ENCODE data around the gene PHACTR2.
"Not testable (repeated sequence)": the region's sequence is repeated elsewhere in the genome, so short reads cannot be mapped to it uniquely, and the experiment has no call there.

PHACTR2 gene

DNA sequence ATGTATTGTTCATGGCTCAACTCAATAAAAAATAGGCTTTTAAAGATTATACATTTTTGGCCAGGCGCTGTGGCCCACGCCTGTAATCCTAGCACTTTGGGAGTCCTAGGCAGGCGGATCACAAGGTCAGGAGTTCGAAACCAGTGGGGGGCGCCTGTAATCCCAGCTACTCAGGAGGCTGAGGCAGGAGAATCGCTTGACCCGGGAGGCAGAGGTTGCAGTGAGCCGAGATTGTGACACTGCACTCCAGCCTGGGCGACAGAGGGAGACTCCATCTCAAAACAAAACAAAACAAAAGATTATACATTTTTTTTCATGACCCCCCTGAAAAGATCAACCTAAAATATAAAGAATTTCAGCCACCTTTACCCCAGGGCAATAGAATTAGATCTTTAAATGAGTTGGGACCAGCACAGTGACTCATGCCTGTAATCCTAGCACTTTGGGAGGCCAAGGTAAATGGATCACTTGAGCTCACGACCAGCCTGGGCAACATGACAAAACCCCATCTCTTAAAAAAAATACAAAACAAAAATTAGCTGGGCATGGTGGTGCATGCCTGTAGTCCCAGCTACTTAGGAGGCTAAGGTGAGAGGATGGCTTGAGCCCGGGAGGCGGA, 60.4 kb downstream of the PHACTR2 start:
- in situ Hi-C loops (cut with MboI; ENCODE audit: low sequenced_read_pairs), result not testable (repeated sequence)

DNA sequence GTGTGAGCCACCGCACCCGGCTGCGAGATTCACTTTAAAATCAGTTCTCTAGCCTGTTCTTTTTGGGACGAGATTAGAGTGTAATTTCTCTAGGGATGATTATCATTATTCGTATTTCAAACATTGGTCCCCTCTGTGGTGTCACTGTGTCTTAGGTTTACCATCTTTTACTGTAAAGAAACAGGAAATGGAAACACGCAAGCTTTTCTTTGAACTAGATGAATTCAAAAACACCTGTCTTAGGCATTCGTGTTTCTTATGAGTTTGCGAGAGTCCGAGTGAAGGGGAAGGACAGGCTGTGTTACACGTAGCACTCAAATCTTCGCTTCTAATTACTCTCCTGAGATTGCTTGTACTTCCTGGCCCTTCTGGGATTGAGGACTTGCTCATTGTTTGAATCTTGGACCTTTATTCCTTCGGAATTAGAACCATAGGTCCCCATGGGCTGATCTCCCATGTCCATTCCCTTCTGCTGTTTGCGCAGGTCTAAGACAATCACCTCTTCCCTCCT, 61.6 kb downstream of the PHACTR2 start:
- in situ Hi-C loops (cut with MboI; ENCODE audit: low sequenced_read_pairs), result no loop called here

DNA sequence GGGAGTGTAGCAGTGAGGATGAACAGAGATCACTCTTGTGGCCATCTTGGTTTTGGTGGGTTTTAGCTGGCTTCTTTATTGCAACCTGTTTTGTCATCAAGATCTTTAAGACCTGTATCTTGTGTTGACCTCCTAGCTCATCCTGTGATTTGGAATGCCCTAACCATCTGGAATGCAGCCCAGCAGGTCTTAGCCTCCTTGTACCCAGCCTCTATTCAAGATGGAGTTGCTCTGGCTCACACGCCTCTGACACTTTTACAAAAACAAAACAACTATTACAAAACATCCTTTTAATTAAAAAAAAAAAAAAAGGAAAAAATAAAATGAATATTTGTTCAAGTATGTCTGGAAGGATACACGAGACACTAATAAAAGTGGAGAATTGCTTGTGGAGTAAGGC, 62.4 kb downstream of the PHACTR2 start:
- in situ Hi-C loops (cut with MboI; ENCODE audit: low sequenced_read_pairs), result no loop called here

DNA sequence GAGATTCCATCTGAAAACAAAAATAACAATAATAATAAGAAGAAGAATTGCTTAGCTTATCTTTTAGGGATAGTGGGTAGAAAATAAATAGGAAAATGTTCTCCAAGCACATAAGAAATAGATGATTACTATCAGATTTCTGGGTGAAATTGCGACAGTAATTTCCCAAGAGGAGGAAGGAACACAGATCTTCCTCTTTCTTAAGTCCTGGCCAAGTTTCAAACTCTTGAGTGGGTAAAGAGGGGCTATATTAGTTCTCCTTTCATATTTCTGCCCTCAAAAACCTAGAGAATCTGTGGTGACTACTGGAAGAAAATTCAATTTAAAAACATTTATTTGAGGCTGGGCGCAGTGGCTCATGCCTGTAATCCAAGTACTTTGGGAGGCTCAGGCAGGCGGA, 63.7 kb downstream of the PHACTR2 start:
- in situ Hi-C loops (cut with MboI; ENCODE audit: low sequenced_read_pairs), result no loop called here

DNA sequence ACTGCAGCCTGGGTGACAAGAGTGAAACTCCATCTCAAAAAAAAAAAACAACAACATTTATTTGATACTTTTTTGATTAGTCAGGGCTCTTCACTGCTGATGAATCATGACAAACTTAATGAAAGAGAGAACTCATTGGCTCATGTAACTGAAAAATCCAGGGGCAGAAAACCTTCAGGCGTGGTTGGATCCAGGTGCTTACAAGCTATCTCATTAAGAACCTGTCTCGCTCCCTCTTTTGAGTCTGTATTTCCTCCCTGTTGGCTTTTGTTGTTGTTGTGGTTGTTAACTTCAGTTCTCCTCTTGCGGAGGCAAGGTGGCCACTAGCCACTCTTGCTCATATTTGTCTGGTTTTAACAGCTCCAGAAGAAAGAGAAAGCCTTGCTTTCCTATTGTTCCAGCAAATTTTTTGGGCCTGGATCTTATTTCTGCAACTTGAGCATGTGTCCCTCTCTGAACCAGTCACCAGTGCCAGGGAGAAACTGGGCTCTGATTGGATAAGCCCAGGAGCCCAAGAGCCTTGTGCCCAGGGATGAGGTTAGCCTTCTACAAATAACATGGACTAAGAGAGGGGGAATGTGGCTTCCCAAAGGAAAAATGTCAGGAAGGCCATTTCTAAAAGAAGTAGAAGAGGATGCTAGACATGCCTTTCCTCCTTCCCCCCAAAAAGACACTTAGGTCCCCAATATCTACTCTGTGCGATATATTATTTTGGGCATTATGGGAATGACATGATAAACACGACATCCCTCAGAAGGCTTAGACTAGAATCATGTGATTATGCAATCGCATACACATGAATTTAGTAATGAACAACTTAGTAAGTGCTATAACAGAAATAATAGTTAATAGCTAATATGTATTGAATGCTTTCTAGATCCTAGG, 64.5 kb downstream of the PHACTR2 start:
- in situ Hi-C loops (cut with MboI; ENCODE audit: low sequenced_read_pairs), result no loop called here

DNA sequence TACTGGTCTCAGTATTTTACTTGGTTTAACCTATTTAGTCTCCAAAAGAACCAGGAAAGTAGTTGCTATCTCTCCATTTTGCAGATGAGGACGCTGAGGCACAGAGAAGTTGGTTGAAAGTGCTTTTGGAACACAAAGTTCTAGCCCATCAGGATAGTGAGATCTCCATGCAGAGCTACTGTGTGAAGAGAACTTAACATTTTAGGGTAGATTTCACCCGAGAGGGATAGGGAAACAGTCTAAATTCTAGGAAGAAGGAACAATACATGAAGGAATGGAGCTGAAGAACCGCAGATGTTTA, 65.1 kb downstream of the PHACTR2 start:
- in situ Hi-C loops (cut with MboI; ENCODE audit: low sequenced_read_pairs), result no loop called here

DNA sequence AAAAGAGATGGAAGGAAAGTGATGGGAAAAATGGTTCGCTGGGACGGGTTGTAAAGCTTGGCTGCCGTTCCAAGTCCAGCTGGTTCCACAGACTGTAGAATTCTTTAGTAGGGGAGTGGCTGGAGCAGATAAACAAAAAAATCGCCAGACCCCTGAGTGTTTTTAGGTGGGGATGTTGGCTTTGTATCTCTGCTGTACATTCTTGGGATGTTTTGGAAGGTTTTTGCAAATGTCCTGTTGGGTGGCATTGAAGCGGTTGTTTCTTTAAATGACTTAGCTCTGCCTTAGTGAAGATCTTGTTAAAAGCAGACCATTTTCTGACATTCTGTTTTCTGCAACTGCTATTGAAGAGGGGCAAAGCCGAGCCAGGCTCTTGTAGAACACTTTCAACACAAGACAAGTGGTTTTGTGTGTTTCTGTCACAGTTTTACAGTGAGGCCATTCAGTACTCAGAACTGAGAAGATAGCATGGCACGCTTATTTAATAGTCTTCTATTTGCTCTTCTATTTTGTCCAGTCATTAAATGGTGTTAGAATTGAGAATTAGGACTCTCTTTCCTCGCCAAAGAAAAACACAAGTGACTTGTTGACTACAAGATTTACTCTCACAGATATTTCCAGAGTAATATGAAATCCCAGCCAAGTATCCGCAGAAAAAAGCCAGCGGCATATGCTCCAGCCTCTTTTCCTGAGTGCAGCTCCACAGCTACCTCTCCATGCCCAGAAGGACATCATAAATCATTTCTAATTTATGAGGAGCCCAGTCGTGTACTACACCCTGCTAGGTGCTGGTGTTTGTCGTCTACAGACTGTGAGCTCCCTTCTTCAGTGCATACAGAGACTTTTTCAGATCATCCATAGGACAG, 65.8 kb downstream of the PHACTR2 start:
- in situ Hi-C loops (cut with MboI; ENCODE audit: low sequenced_read_pairs), result no loop called here

DNA sequence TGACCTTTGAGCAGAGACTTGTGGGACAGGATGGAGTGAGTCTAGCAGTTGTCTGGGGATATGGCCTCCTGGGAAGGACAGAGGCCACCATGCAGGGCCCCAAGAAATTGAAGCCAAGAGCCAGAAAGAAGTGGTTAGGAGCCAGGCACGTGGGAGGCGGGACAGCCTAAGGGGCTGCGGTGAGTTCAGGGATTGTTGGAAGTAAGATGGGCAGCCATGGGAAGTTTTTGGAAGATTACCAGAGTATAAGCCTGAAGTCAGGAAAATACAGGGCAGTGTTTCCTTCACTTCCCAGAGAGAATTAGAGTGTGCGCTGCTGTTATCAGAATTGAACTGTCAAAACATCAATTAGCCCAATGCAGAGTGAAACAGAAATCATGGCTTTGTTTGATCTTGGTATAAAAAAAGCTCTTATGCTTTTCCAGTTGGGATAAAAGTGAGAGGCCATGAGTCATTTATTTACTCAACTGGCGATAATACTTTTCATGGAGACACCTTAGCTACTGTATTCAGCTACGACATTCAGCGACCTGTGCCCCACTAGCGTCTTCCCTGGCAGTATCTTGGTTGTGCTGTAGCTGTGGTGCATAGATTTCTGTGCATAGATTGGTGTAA, 66.9 kb downstream of the PHACTR2 start:
- in situ Hi-C loops (cut with MboI; ENCODE audit: low sequenced_read_pairs), result no loop called here

DNA sequence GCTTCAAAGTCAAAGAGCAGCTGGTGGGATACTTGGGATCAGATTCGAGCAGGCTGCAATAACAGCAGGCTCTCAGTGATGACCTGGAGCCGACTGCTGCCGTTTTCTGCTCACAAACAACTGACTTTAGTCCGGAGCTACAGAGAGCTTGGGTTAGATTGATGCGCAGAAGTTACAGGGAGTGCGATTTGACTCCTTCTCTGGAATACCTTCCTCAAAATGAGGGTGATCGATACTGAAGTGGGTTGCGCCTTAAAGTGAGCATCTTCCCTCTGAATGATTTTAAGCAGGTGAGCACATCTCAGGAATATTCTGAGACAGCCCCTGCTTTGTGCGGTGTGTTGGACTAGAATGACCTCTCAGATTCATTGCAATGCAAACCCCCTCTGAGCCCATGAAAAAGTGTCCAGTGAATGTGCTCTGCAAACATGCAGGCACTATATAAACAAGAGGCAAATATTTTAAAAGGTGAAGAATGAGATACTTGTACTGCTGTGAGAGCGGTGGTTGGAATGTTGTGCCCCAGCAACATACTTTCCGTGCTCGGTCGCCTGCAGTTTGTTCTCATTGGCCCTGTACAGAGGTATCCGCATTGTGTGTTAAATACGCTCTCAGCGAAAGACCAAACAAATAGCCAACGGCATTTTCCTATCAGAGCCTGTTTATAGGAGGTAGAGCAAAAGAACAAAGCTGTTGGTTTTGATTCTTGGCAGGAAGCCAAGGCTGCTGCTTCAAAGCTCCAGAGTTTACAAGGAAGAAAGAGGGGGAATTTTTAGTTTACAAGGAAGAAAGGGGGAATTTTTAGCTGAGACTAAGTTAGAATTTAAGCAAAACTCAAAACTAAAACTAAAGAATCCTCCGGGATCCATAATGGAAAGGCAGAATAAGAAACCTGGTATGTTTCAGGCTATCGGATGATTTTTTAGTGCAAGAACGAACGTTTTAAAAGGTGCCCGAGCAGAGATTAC, 67.7 kb downstream of the PHACTR2 start:
- in situ Hi-C loops (cut with MboI; ENCODE audit: low sequenced_read_pairs), result no loop called here

DNA sequence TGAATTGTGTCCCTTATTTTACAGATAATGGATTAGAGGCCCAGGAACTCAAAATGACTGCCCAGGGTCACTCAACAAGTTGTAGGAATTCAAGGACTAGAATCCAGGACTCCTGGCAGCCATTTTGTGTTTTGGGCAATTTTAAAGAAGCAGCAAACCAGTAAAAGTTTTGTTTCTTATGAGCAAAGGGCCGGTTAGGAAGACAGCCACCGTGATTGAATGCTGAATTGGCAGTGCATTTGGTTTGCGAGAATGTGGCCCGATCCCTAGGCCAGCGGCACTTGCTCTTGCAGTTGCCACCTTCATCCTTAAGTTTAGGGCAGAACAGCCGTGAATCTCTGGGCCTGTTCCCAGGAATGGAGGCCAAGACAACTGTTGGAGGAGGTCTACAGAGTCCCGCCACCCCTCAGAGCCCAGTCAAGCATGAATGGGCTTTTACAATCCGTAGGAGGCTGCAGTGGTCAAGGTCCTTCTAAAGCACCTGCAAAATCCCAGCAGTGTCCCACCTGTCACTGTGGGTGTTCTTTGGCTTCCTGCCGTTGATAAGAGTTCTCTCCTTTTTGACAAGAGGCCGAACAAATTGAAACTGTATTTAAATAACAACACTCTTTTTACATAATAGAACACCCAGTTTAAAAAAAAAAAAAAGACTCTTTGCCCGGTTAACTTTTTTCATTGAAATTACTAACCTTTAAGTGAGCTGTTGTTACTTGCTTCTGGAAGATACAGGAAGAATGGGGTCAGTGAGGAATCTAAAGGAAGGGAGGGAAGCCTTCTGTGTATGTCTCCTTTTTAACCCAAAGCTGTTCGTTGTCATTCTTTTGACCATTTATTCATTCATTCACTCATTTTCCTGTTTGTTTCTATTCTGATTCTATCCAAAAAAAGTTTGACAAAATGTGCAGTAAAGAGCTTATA, 68.7 kb downstream of the PHACTR2 start:
- in situ Hi-C loops (cut with MboI; ENCODE audit: low sequenced_read_pairs), result no loop called here

DNA sequence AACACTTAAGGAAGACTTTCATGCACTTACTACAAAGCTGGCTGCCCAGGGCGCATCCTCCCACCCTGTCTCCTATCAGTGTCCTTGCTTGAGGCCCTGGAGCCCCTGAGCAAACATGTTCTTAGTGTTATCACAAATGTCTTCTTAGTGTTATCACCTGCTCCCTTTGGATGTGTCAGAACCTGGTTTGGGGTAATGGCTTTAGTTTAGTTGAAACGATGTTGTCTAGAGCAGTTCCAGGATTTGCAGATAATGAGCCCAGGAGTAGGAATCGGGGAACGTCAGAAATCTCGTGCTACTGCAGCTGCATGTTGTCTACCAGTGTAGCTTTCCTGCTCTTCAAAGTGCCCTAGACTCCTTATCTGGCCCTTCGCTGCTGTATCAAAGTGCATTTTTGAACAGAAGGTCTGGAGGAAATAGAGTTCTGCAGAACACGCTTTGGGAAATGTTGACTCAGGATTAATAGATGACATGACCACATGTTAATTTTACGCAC, 69.6 kb downstream of the PHACTR2 start:
- in situ Hi-C loops (cut with MboI; ENCODE audit: low sequenced_read_pairs), result no loop called here

DNA sequence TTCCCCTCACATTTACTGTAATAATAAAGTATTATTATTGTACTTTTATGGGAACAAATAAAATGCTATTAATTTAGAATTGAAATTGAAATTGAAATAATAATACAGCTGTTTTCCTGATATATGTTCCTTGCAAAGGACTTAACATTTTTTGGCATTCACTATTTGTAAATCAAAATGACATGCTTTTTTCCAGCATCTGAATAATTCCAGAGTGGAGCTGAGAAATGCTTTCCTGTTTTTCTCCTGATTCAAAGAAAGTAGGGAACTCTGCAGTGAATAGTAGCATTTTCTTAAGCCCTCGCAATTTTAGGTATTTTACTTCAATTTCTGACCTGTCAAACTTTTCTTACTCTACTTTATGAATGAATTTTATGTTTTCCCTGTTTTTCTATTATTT, 72.1 kb downstream of the PHACTR2 start:
- in situ Hi-C loops (cut with MboI; ENCODE audit: low sequenced_read_pairs), result no loop called here

DNA sequence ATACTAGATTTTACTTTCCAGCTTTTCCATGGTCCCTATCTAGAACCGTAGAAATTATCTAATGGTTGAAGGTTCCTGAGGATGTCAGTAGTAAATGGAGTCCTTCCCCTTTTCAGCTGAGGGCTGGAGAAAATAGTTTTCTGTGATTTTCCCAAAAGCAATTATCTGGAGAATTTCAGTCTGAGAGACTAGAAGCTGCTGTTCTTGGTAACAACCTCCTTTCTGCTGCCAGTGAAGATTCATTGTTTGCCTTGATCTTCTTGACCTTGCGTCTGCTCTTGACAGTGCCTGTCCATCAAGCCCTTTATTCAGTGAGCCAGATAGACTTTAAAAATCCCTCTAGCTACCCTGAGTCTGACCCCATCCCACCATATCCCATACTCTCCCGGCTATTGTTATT, 73.1 kb downstream of the PHACTR2 start:
- in situ Hi-C loops (cut with MboI; ENCODE audit: low sequenced_read_pairs), result no loop called here

DNA sequence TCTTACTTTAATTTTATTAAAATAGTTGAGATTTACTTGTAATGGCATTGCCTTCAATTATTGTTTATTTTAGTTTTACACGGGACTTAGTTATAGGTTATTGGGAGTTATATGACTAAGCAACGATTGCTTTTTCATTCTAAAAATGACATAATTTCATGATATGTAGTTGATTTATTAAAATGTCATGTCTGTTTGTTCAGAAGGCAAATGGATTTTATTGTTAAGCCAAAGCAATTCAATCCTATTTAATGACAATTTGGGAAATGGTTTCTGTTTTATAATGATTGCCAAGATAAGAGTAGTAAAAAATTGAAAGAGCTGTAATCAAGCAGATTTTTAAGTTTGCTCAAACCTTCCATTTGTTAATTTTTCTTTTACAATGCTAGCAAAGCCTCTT, 74.7 kb downstream of the PHACTR2 start:
- in situ Hi-C loops (cut with MboI; ENCODE audit: low sequenced_read_pairs), result no loop called here

DNA sequence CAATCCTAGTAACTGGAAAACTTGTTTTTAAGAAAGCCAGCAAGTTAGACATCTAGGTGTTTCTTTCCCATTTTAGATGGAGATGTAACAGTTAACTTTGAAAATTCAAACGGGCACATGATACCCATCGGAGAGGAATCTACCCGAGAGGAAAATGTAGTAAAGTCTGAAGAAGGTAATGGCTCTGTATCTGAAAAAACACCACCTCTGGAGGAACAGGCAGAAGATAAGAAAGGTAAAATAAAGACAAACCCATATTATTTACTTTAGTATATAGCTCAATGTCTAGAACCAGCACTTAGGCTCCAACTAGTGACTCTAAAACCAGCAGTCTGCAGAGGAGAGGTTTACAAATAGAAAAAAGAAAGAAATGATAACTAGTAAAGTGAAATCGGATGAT, 75.9 kb downstream of the PHACTR2 start:
- in situ Hi-C loops (cut with MboI; ENCODE audit: low sequenced_read_pairs), result no loop called here

DNA sequence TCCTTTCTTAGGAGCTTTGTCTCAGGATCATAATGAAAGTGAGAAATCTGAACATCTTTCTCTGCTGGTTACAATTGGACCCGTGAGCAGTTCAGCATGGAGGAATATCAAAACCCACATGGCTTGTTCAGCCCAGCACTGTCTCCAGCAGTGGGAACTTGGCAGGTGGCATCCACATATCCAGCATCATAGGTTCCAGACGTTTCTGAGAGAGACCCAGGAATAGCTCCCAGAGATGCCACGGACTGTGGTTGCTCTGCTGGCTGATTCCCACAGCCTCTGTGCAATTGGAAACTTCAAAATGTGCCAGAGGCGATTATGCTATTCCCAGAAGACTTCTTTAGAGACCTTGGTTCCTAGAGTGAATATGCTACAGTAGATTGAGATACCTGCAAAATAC, 76.4 kb downstream of the PHACTR2 start:
- in situ Hi-C loops (cut with MboI; ENCODE audit: low sequenced_read_pairs), result no loop called here

DNA sequence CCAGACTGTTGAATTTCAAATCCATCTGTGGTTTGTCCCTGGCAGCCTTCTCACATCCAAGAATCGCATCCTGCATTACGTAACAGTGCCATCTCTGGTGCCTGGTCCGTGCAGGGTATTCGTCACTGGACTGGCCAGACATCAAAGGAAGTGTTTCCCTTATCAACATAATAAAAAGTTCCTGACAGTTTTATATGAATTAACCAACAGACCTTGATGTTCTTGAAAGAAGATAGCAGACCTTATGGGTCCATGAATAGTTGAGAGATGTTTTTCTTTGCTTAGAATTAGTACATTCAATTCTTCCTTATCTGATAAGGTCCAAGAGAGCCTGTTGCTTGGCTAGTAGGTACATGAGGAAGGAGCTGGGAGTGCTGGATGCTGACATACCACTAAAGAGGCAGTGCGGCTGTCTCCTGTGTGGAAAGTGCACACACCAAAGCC, 77.6 kb downstream of the PHACTR2 start:
- in situ Hi-C loops (cut with MboI; ENCODE audit: low sequenced_read_pairs), result no loop called here

DNA sequence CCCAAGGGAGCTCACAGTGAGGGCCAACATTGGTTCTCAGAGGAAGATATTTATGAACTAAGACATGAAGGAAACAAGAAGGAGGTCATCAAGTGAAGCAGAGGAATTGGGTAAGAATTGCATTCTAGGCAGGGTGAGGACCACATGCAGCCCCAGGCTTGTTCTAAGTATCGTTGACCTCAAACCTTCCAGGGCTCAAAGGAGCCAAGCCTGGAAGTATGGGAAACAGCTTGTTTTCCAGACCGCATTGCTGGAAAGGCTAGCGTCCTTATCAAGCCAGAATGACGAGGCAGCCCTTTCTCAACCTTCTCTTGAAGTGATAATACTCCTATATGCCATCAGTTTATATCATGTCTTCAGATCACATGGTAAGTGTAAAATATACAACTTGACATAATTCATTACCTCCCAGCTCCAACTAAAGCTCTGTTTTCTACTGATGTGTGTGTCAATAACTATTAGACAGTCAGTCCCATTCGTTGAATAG, 79.6 kb downstream of the PHACTR2 start:
- in situ Hi-C loops (cut with MboI; ENCODE audit: low sequenced_read_pairs), result no loop called here

DNA sequence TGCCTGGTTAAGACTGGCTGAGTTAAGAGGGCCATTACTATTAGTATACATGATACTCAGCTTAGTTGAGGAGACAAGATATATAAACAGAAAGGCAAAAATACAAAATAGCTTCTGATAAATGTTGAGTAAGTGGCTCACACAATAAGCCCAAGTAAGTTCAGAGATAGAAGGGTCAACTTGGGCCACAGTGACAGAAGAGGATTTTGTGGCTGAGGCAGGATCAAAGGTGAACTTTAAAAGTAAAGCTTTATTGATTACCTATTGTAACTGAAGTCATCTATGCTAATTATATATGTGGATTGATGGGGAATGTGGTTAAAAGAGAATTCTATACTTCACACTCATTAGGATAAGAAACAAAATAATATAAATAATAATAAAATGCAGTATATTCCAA, 80.8 kb downstream of the PHACTR2 start:
- in situ Hi-C loops (cut with MboI; ENCODE audit: low sequenced_read_pairs), result no loop called here
